Natural killer cell treated with Interleukin-12 subunit alpha and Interleukin-12 subunit beta and Interleukin-15 and Interleukin-18, amount 100 ng/mL, for 72 hours (primary cell): ENCODE data around the gene CSF2RB. TPM values are rescaled to one million over a fixed set of nuclear protein-coding genes. Genes with fewer than 3 reads are reported as not detected.
A peak's percentile ranks its signal among the peaks of the same experiment; 100 is the strongest.

ENCODE experiments used
- ATAC-seq, 2 donors: fragments of 150-1000 bp; cut with Tn5 transposase in 1 of 2; sonication (Bioruptor Pico), chemical (Tn5 transposase) in 1 of 2; 2 replicates each; pipeline ENCODE4 v1.10.0; 2021
- DNase-seq: peaks from one replicate; pipeline ENCODE4 v3.0.0; 2022; ENCODE audit warnings: low spot score
- H3K27ac Mint-ChIP-seq, 2 donors: 1 replicate in 1 of 2; 2 replicates in 1 of 2; pipeline ENCODE4 v1.8.0; 2022; ENCODE audit warnings: mixed read lengths in 2 of 2, mild to moderate bottlenecking in 1 of 2, moderate library complexity in 1 of 2
- H3K27me3 Mint-ChIP-seq, 2 donors: 1 replicate in 1 of 2; 2 replicates in 1 of 2; pipeline ENCODE4 v1.8.0; 2022; ENCODE audit warnings: mixed read lengths in 2 of 2
- H3K36me3 Mint-ChIP-seq: one replicate; pipeline ENCODE4 v1.8.0; 2022; ENCODE audit warnings: mixed read lengths
- H3K4me1 Mint-ChIP-seq, 2 donors: 1 replicate in 1 of 2; 2 replicates in 1 of 2; pipeline ENCODE4 v1.8.0; 2022; ENCODE audit warnings: low read depth in 2 of 2, mixed read lengths in 2 of 2, mild to moderate bottlenecking in 1 of 2
- H3K4me3 Mint-ChIP-seq: one replicate; pipeline ENCODE4 v1.8.0; 2022; ENCODE audit warnings: mixed read lengths
- H3K9me3 Mint-ChIP-seq: 2 replicates; pipeline ENCODE4 v1.8.0; 2022; ENCODE audit warnings: mixed read lengths
- total RNA-seq, 2 donors: library from RNA; stranded (reverse); gene quantifications; one replicate each; pipeline ENCODE4 v1.2.3, GENCODE V29; 2022

CSF2RB gene
- total RNA-seq, 2 donors from 2014 or later, result 5.0 to 47.9 TPM

DNA sequence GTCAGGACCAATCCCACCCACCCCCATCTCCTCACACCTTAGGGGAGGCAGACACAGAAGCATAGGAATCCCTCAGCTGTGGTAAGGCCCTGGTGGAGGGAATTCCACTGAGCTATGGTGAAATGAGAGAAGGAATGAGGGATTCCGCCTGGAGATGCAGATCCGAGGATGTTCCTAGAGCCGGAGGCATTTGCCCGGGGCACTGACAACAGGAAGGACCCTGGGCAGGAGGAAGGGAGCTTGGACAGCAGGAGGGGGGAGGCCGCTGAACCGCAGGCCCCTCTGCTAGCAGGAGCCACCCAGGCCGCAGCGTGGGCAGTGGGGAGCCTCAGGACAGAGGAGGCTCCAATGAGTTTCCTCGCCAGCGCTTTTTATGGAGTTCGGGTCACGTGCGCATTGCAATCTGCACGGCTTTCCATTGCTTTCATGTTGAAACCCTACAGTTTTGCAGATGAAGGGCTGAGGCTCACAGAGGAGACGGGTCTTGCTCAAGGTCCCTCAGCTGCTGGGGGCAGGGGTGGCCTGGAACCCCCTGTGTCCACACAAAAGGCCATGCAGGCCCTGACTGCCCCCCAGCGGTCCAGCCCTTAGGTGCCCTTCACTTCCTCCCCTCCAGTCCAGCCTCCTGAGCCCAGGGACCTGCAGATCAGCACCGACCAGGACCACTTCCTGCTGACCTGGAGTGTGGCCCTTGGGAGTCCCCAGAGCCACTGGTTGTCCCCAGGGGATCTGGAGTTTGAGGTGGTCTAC lies 15.5 kb downstream of the CSF2RB start:
- Mint-ChIP-seq H3K27ac (no peak overlapping the region), H3K9me3 (no peaks in the 10 kb centered on the region), H3K4me1 (peaks cover 8 to 36% of the 10 kb centered on the region in 2 donors), H3K27me3 (peaks cover 6 to 14% of the 10 kb centered on the region in 2 donors), H3K36me3 (no peaks in the 10 kb centered on the region), H3K4me3 (no peak overlapping the region)
- ATAC-seq (no peak), DNase-seq (no peak)

DNA sequence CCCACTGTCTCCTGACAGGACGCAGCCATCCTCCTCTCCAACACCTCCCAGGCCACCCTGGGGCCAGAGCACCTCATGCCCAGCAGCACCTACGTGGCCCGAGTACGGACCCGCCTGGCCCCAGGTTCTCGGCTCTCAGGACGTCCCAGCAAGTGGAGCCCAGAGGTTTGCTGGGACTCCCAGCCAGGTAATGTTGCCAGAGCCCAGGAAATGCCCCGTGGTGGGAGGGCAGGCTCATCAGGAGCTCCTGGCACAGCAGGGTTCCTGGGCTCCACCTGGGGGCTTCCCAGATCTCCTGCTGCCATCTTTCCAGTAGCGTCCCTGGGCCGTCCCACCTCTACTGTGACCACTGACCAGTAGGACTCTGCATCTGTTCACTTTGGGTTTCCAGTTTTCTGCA lies 16.2 kb downstream of the CSF2RB start:
- Mint-ChIP-seq H3K27me3 (peaks cover 6 to 14% of the 10 kb centered on the region in 2 donors), H3K36me3 (no peaks in the 10 kb centered on the region), H3K4me3 (no peak overlapping the region), H3K27ac (no peak overlapping the region), H3K4me1 (peaks cover 8 to 36% of the 10 kb centered on the region in 2 donors), H3K9me3 (no peaks in the 10 kb centered on the region)
- DNase-seq, result no peak
- ATAC-seq, result no peak

DNA sequence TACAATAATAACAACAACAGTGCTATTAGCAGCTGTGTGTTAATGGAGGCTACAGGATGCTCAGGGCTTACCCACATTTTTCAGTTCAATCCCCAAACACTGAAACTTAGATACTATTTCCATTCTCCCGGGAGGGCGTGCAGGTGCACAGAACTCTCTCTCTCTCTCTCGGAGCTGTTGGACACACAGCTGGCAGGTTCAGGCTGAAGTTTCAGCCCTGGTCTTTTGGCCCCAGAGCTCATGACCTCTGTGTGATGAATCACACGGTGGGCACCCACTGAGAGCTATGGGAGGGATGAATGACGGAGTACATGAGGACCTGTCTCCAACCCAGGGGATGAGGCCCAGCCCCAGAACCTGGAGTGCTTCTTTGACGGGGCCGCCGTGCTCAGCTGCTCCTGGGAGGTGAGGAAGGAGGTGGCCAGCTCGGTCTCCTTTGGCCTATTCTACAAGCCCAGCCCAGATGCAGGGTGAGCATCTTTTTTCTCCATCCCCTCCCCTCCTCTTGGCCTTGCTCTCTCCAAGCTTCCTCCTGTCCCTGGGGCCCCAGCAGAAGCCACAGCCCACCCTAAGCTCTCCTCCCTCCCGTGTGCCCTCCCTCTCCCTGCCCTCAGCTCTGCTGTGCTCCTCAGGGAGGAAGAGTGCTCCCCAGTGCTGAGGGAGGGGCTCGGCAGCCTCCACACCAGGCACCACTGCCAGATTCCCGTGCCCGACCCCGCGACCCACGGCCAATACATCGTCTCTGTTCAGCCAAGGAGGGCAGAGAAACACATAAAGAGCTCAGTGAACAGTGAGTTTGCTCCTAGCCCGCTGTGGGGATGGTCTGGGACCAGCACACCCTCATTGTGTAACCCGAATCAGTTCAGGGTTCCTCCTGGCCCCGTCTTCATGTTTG lies 16.9 kb downstream of the CSF2RB start:
- peak overlapping the region in 1 of 2 donors; percentile 36 for H3K27ac Mint-ChIP-seq
- H3K4me1 Mint-ChIP-seq, result peaks cover 7 to 30% of the 10 kb centered on the region in 2 donors
- H3K9me3 Mint-ChIP-seq, result no peaks in the 10 kb centered on the region
- ATAC-seq (no peak), DNase-seq (no peak)
- no peaks in the 10 kb centered on the region for H3K36me3 Mint-ChIP-seq
- no peak overlapping the region for H3K4me3 Mint-ChIP-seq
- H3K27me3 Mint-ChIP-seq, result peaks cover 1 to 11% of the 10 kb centered on the region in 2 donors

DNA sequence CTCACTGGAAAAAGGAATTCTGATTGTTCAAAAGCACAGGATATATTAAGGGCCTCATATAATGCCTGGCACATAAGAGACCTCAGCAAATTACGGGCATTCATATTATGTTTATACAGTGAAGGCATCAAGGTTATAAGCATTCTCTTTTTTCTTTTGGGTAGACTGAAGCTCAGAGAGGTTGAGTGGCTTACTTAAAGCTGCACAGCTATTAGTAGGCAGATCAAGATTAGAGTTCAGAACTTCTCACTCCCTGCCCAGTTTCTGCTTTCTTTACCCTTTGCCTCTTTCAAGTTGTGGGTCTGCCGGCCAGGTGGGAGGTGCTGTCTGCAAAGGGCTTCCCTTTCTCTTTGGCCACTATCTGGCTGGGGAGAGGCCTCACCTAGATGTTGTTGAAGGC lies 18.0 kb downstream of the CSF2RB start:
- no peaks in the 10 kb centered on the region for H3K9me3 Mint-ChIP-seq
- ATAC-seq (no peak), DNase-seq (no peak)
- H3K27ac Mint-ChIP-seq, result peak overlapping the region in 1 of 2 donors; percentile 36
- no peaks in the 10 kb centered on the region for H3K36me3 Mint-ChIP-seq
- H3K4me3 Mint-ChIP-seq, result no peak overlapping the region
- peaks cover 0 to 9% of the 10 kb centered on the region in 2 donors for H3K27me3 Mint-ChIP-seq
- H3K4me1 Mint-ChIP-seq, result peaks cover under 1 to 20% of the 10 kb centered on the region in 2 donors

DNA sequence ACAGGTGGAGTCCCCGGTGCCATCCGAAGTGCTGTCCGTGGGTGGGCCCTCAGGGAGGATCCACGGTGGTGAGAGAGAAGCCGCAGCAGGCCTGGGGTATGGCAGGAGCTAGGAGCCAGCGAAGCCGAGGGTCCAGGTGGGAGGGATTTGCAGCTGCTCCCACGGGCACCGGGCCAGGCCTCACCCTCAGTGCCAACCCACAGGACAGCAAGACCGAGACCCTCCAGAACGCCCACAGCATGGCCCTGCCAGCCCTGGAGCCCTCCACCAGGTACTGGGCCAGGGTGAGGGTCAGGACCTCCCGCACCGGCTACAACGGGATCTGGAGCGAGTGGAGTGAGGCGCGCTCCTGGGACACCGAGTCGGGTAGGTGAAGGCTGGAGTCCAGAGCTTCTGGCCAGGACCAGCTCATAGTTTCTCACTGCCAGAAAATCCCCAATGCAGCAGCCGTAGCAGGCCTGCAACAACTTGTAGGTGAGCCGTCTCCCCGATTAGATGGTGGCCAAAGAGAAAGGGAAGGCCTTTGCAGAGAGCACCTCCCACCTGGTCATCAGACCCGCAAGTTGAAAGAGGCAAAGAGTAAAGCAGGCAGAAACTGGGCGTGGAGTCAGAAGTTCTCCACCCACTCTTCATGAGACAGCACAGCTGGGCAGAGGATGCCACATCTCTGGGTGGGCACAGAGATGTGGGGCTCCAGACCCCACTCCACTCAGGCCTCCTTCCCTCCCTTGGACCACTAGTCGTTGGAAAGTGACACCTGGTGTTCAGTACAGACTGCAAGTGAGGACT lies 20.4 kb downstream of the CSF2RB start:
- ATAC-seq, result no peak
- Mint-ChIP-seq H3K27ac (no peak overlapping the region), H3K9me3 (no peaks in the 10 kb centered on the region), H3K27me3 (peaks cover 0 to 4% of the 10 kb centered on the region in 2 donors), H3K36me3 (no peaks in the 10 kb centered on the region), H3K4me3 (no peak overlapping the region), H3K4me1 (no peaks in the 10 kb centered on the region)
- no peak for DNase-seq

DNA sequence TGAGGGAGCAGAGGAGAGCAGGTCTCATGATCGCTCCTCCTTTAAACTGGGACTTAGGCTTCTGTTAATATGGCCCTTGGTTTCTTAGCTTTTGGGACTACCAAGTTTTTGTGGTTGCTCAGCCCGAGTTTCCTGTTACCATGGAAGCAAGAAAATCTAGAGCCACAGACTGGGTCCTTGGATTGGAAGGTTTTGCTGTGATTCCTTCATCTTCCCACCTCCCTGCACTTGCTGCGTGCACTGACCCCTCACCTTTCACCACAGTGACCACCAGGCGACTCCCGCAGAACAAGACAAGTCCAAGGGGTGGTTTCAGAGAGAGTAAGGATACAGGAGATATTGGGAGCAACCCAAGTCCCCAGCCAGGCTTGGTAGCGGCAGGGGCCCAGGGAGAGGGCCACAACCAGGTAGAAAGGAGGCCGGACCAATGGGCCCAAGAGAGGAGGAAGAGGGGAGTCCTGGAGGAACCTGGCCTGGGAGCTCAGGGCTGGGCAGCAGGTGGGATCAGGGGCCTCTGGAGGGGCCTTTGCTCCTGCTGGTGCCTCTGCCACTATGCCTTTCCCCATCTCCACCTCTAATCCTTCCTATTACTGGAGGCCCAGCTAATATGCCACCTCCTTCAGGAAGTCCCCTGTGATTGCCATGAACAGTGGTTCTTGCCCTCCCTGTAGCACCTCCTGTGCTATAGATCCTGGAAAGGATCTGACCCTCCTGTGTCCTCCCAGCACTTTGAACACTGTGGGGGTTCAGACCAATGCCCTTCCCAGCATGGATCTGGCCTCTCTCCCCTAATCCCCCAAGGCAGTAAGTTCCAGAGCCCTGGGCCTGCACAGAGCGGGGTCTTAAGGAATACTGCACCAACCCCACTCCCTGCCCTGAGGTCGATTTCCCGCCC lies 21.2 kb downstream of the CSF2RB start:
- ATAC-seq (no peak), DNase-seq (no peak)
- no peak overlapping the region for H3K4me3 Mint-ChIP-seq
- H3K27ac Mint-ChIP-seq, result no peak overlapping the region
- H3K36me3 Mint-ChIP-seq, result no peaks in the 10 kb centered on the region
- no peaks in the 10 kb centered on the region for H3K4me1 Mint-ChIP-seq
- H3K27me3 Mint-ChIP-seq, result peaks cover 0 to 4% of the 10 kb centered on the region in 2 donors
- no peaks in the 10 kb centered on the region for H3K9me3 Mint-ChIP-seq

DNA sequence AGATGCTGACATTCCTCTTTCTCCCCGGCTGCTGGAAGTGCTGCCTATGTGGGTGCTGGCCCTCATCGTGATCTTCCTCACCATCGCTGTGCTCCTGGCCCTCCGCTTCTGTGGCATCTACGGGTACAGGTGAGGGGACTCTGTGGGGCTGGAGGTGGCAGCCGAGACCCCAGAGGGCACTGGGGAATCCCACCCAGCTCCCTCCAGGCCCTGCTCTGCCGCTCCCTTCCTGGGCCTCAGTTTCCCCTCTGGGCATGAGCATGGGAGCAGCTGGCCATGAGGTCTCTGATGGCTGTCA lies 21.8 kb downstream of the CSF2RB start:
- Mint-ChIP-seq H3K4me3 (no peak overlapping the region), H3K9me3 (no peaks in the 10 kb centered on the region), H3K4me1 (no peaks in the 10 kb centered on the region), H3K27me3 (peaks cover 2 to 4% of the 10 kb centered on the region in 2 donors), H3K36me3 (no peaks in the 10 kb centered on the region), H3K27ac (no peak overlapping the region)
- DNase-seq (no peak), ATAC-seq (no peak)

DNA sequence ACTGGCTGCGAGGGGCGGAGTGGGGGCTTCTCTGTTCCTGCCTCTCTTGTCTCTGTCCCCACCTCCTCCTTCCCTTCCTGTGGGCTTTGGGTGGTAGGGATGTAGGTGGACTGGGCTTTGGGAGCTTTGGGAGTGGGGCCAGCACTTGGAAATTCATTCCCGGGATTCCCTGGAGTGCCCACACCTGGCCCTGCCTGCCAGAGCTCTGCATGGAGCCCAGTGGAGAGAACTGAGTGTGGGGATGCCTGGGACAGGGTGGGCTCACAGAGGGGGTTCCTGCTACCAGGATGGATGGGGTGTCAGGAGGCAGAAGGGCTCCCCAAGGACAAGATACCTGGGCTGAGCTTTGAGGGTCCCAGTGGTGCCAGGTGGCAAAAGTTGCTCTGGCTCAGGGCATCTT lies 22.3 kb downstream of the CSF2RB start:
- Mint-ChIP-seq H3K27me3 (peaks cover 4 to 6% of the 10 kb centered on the region in 2 donors), H3K36me3 (no peaks in the 10 kb centered on the region), H3K27ac (peak overlapping the region in 1 of 2 donors; percentile 69), H3K4me1 (no peaks in the 10 kb centered on the region), H3K9me3 (no peaks in the 10 kb centered on the region), H3K4me3 (no peak overlapping the region)
- ATAC-seq (no peak), DNase-seq (no peak)

DNA sequence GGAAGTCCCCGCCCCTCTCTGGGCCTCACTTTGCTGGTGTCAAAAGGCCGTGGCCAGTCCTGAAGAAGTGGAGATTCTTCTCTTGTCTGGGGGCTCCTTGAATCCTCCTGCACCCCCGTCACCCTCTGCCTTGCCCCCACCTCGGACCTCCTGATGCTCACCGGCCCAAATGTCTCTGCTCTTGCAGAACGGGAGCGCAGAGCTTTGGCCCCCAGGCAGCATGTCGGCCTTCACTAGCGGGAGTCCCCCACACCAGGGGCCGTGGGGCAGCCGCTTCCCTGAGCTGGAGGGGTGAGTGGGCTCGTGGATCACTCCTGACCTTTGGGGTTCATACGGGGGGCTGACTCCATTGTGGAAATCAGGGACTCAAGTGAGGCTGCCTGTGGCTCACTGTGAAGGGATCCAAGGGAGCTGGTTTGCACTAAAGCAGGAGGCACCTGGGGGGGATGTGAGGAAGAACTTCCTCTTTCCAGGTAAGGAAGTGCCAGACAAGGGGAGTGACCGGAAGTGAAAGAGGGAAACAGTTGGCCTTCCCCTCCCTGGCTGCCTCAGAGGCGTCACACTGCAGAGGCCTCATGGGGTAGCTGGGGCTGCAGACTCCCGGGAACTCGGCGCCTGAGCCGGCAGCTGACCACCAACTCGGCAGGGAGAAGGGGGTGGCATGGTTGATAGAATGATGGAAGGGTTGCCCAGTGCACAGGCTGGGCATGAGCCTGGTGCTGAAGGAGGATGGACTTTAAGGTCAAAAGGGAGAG lies 23.1 kb downstream of the CSF2RB start:
- Mint-ChIP-seq H3K36me3 (no peaks in the 10 kb centered on the region), H3K27me3 (peaks cover 4 to 10% of the 10 kb centered on the region in 2 donors), H3K4me3 (no peak overlapping the region), H3K27ac (peak overlapping the region in 1 of 2 donors; percentile 69), H3K4me1 (no peaks in the 10 kb centered on the region), H3K9me3 (no peaks in the 10 kb centered on the region)
- DNase-seq (no peak), ATAC-seq (no peak)

DNA sequence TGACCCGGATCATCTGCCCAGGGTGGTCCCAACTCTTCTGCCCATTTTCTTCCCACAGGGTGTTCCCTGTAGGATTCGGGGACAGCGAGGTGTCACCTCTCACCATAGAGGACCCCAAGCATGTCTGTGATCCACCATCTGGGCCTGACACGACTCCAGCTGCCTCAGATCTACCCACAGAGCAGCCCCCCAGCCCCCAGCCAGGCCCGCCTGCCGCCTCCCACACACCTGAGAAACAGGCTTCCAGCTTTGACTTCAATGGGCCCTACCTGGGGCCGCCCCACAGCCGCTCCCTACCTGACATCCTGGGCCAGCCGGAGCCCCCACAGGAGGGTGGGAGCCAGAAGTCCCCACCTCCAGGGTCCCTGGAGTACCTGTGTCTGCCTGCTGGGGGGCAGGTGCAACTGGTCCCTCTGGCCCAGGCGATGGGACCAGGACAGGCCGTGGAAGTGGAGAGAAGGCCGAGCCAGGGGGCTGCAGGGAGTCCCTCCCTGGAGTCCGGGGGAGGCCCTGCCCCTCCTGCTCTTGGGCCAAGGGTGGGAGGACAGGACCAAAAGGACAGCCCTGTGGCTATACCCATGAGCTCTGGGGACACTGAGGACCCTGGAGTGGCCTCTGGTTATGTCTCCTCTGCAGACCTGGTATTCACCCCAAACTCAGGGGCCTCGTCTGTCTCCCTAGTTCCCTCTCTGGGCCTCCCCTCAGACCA lies 24.0 kb downstream of the CSF2RB start:
- no peak for DNase-seq
- Mint-ChIP-seq H3K4me3 (no peak overlapping the region), H3K27me3 (peaks cover 4 to 13% of the 10 kb centered on the region in 2 donors), H3K9me3 (no peaks in the 10 kb centered on the region), H3K36me3 (no peaks in the 10 kb centered on the region), H3K27ac (no peak overlapping the region), H3K4me1 (no peaks in the 10 kb centered on the region)
- ATAC-seq, result peak in 1 of 2 donors; percentile 40

DNA sequence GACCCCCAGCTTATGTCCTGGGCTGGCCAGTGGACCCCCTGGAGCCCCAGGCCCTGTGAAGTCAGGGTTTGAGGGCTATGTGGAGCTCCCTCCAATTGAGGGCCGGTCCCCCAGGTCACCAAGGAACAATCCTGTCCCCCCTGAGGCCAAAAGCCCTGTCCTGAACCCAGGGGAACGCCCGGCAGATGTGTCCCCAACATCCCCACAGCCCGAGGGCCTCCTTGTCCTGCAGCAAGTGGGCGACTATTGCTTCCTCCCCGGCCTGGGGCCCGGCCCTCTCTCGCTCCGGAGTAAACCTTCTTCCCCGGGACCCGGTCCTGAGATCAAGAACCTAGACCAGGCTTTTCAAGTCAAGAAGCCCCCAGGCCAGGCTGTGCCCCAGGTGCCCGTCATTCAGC lies 24.6 kb downstream of the CSF2RB start:
- Mint-ChIP-seq H3K4me3 (no peak overlapping the region), H3K4me1 (no peaks in the 10 kb centered on the region), H3K9me3 (no peaks in the 10 kb centered on the region), H3K27me3 (peaks cover 4 to 13% of the 10 kb centered on the region in 2 donors), H3K27ac (no peak overlapping the region), H3K36me3 (no peaks in the 10 kb centered on the region)
- DNase-seq (no peak), ATAC-seq (no peak)

DNA sequence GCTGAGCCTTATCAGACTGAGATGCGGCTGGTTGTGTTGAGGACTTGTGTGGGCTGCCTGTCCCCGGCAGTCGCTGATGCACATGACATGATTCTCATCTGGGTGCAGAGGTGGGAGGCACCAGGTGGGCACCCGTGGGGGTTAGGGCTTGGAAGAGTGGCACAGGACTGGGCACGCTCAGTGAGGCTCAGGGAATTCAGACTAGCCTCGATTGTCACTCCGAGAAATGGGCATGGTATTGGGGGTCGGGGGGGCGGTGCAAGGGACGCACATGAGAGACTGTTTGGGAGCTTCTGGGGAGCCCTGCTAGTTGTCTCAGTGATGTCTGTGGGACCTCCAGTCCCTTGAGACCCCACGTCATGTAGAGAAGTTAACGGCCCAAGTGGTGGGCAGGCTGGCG lies 25.5 kb downstream of the CSF2RB start:
- no peak for ATAC-seq
- Mint-ChIP-seq H3K9me3 (no peaks in the 10 kb centered on the region), H3K4me1 (no peaks in the 10 kb centered on the region), H3K4me3 (no peak overlapping the region), H3K27ac (no peak overlapping the region), H3K27me3 (peaks cover 4 to 13% of the 10 kb centered on the region in 2 donors), H3K36me3 (no peaks in the 10 kb centered on the region)
- DNase-seq, result no peak
